HTERT RPE-1 (cell line): Measurements from ENCODE around the gene NCBP2L.

Experiments used
- in situ Hi-C: fragments of 300-500 bp; cut with MboI; formaldehyde crosslinking; loops from 4 replicates; pipeline ENCODE4 v1.14.3; 2020; ENCODE audit warnings: low sequenced_read_pairs

The NCBP2L gene

DNA sequence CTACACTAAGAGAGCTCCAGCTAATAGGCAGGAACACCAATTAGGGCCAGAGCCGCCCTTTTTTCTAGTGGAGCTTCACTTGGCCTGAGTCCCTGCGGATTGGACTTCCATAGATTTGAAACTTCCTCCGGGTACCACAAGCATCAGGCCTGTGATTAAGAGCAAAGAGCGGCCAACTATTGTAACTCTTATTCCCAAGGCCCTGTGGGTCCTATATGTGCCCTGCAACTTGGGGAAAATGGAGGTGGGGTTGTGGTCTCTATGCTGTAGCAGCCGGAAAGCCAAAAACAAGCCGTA lies at the start of gene NCBP2L:
TSS of gene NCBP2L (plus strand) at position 198 of the 297 bp plus-strand sequence. CDS start 16,488 bp downstream, outside the sequence.
- in situ Hi-C loops: no loop called here

DNA sequence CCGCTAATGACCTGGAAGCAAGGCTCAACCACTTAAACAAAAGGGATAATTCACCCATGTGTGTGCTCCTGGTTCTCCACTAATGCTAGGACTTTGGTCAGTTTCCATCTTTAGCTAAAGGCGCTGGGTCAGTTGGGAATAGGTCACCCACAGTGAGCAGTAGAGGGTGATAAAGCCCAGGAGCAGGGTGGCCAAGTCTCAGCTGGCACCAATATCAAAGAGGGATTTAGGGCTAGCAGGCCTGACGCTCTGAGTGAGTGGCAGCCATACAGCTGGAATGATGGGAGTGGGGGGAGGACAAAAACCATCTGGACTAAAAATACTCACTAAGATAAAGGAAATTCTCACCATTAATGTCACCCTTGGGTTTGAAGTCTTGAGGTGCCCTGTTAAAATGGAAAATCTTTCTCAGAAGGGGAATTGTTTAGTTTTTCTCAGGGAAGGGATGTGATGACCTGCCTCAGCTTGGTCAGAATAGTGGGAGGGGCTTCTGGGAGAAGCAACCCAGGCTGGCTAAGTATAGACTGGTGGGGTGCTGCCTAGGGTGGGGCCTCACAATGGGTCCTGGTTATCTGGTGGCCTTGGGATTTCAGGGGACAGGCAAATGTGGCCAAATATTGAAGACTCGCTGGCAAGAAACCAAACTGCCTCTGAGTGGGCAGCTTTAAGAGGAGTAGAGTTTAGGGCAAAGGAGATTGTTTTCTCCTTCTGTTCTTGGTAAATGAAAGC lies 49.0 kb upstream of the NCBP2L start:
- in situ Hi-C loops: no loop called here

DNA sequence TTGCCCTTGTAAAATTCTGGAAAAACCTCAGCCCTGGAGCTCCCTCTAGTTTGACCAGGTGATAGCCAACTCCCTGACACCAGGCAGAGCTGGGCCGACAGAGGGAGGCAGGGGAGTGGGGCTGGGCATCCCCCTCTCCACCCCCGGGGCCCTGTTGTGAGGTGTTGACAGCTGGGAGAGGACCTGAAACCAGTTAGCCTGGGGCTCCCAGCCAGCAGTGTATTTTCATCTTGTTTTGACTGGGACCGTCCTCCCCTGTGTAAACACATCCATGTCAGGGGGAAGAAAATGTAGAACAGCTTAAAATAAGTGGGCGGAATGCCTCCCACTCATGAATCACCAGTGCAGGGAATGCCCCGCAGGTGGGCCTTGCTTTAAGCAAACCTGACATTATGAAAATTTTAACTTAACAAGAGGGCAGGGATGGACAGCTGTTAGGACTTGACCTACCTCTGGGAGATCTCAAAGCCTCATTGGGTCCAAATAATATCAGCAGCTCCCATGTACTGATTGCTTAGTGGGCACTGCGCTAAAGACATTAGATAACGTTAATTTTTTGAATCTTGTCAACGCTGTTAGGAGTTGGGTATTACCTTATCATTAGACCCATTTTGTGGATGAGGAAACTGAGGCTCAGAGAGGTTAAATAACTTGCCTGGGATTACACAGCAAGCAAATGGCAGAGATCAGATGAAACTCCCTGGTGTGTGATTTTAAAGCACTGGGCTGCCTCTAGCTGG lies 47.8 kb upstream of the NCBP2L start:
- in situ Hi-C loops: no loop called here

DNA sequence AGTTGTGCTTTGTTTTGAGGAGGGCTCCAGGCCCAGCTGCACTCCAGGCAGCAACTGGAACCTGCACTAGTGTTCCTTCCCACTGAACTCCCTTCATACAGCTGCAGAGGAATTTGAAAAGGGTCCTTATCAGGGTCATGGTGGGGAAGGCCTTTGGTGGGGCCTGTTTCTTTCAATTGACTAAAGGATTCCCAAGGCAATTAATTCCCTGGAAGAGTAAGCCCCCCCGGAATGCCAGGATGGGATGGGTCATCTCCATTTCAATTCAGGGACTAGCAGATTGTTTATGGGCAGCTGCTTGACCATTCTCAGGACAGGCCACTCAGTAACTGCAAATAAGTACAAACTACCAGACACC lies 47.3 kb upstream of the NCBP2L start:
- in situ Hi-C loops: no loop called here

DNA sequence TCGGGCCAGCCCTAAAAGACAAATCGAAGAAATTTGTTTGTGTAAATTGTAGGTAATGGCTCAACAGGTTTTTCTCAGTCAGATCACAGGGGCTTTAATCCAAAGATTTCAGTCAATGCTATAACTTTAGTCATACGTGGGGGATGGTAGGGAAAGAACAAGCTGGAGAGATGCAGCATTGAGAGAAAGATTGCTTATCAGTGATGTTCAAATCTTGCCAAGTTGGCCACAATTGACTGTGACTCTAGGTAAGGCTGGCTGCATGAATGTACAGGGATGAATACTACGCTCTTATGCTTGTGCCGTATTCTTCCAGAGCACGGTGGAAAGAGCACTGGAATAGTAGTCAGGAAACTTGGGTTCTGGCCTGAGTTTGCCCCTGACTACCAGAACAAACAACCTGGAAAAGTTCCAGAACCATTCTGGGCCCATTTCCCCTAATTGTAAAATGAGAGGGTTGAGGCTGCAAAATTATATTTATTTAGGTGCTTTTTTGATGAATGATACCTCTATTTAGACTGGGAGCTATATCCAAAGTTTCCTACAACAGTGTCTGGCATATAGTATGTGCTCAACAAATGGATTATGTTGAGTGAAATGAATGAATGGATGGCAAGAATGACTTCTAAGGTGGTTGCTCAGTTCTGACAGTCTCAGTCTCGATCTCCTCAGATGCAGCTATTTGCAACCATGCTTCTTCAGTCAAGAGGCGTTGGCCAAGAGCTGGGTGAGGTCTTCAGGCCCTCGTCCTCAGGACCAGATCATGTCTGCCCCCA lies 46.4 kb upstream of the NCBP2L start:
- in situ Hi-C loops: no loop called here

DNA sequence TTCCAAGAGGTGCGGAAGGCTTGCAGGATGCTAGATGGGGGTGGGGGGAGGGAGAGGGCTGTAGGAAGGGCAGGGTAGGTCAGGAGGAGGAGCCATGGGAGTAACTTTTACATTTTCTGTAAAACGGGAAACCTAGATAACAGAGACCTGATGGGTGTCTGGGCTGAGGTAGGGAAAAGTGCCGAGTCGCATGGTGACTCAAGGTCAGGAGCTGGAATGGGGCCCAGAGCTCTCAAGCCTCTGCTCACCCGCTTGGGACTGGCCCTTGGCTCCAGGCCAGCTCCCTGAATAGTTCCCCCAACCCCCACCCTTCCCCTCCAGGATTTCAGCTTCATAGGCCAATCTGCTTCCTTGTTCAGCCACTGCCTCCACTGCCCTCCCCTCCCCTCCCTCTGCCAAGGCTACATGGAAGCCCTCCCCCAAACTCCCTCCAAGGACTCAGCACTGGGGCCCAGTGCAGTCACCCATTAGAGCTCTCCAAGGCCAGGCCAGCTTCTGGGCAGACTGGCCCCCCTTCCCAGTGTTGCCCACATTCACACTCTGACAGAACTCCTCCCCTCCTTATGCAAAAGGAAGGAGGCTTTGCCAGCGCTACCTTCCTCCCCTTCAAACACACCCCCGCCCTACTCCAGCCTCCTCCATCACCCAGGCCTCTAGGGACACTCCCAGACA lies 45.6 kb upstream of the NCBP2L start:
- in situ Hi-C loops: no loop called here

DNA sequence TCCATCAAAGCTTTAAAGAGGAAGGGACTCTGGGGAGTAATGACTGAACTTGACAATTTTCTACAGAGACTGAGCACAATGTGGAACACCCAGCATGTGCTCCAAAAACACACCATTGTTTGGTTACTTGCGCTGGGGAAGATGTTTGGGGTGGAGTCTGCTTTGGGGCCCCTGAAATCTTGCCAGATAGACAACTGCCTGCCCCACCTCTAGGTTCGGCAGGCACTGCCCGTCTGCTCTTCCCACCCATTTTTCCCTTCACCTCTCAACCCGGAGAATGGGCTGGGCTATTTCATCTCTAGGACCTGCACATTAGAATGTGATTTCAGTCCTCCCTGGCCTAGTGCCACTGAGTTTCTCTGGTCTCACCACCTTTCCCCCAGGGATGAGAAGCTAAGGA lies 43.8 kb upstream of the NCBP2L start:
- in situ Hi-C loops: no loop called here

DNA sequence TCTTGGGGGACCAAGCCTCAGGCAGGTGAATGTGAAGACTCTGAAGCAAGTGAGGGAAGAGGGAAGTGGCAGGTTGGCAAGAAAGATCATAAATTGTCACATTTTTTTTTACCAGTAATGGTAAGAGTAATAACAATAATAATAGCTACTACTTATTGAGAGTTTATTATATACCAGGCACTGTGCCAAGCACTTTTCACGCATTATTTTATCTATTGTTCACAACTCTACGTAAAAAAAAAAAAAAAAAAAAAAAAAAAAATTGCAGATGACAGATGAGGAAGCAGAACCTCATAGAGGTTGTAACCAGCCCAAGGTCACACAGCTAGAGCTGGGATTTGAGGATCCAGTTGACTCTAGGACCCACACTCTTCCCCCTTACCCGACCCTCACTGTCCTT lies 42.9 kb upstream of the NCBP2L start:
- in situ Hi-C loops: no loop called here

DNA sequence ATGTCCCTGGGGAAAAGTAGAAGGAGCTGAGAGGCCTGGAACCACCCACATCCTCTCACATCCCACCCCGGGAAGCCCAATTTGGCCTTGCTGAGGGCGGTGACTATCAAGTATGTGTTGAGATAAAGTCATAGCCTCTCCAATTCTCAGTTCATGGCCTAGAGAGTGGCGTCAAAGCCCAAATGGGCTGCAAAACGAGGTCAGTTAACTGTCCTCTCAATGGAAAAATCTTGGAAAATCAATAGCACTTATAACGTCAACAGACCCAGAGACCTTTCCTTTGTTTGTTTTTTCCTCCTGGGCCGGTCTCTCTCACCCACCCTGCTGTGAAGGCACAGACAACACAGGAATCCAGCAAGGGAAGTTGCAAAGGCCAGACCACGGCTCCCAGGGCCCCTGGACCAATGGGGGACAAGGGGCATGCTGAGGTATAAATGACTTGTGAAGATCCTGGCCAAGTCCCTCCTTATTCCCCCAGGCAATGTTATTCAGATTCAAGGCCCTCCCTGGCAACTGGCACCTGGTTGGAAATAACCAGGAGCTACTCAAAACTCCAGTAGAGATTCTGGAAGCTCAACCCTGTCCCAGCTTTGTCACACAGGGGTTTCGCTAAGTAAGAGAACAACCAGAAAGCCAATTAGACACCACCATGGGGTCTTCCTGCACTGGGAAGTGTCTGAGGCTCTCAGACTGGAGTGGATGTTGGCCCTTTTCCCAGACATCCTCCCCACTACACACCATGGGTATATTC lies 40.6 kb upstream of the NCBP2L start:
- in situ Hi-C loops: no loop called here

DNA sequence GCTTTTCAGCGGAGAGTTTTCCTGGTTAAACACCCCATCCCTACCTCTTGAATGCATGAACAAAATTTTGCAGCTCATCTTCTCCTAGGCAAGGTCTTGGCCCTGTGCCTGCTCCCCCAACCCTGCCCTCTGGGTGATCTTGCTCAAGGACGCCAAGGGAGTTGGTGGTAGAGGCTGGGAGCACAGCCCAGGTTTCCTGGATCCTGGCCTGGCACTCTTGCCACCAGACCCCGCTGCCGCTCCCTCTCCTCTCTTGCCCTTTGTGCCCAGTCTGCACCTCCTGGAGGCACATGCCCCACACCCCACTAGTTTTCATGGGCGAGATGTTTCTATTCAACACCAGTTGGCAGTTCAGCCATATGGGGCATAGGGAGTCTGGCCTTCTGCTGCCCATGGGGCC lies 39.3 kb upstream of the NCBP2L start:
- in situ Hi-C loops: no loop called here

DNA sequence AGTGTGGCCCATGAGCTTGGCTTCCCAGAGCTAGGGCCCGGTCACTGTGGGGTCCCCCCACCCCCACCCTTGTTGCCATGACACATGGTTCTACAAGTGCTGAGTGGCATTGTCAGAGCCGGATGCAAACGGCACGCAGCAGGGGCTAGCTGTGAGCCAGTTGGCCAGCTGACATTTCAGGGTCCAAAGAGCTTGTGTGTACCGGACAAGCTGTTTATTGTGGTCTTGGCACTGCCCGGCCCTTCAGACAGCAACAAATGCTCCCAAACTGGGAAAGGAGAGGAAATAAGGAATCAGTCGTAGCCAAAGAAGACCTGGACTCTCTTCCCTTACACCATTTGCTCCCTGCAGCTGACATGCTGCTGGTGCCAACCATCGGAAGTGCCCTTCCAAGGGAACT lies 38.8 kb upstream of the NCBP2L start:
- in situ Hi-C loops: no loop called here

DNA sequence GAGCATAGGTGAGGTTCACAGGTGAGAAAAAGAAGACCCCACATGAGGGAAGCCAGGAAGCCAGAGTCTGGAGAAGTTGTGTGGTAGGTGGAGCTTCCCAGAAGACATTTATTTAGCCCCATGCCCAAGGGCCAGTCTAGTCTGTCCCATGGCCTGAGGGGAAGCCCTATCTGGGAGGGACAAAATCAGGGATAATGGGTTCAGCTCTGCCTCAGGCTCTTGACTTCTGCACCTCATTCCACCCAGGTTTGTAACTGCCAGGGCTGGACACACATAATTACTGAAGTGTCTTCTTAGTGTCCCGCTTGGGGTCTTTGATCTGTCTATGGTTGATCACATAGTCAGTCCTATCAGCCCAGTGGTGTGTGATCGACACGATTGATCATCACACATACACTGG lies 38.0 kb upstream of the NCBP2L start:
- in situ Hi-C loops: no loop called here

DNA sequence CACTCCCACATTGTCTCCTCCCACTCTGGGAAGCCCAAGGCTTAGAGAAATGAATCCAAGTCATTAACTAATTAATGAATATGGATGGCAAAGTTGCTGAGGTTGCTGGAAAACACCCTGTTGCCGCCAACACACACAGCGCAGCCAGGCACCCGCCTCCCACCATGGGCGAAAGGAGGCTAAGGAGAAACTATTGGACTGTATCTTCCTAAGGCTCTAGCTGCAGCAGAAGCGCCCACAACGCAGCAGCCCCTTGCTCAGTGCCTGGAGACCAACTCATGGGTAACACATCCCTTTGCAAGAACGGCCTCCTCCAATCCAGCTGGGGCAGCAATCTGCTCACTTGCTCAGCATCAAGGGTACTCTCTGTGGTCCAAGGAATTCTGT lies 36.1 kb upstream of the NCBP2L start:
- in situ Hi-C loops: no loop called here

DNA sequence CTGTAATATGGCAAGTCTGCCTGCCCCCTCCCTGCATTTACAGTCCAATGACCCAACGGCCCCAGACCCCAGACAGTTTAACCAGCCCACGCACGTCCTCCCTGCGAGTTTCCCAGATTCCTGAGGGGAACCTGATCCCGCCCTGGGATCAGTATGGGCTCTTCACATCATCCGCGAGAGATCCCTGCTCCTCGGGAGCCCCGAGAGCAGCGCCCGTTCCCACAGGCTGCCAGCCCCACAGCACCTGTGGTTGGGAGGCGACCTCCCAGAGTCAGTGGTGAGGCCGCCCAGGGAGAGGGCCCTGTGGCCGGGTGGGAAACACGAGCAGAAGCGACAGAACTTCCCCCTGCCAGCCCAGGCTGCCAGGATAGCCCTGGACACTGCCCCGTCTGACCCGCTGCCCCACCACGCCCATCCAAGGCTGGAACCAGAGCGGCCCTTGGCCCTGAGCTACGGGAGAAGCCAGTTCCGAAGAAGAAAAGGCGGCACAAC lies 34.8 kb upstream of the NCBP2L start:
- in situ Hi-C loops: no loop called here

DNA sequence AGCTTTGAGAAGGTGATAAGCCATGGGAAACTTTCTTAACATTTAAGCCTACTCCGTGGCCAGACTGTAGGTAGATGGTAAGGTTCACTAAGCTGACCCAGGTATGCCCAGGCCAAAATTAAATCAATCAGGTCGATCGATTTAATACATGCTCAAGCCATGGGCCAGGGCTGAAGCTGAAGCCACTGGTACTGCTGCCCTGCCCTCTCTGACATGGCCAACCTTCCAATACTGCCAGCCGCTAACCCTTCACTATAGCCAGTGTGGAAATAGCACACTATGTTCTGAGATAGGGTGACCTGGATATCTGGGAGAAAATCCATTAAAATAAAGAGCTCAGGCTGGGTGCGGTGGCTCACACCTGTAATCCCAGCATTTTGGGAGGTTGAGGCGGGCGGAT lies 33.5 kb upstream of the NCBP2L start:
- in situ Hi-C loops: no loop called here

DNA sequence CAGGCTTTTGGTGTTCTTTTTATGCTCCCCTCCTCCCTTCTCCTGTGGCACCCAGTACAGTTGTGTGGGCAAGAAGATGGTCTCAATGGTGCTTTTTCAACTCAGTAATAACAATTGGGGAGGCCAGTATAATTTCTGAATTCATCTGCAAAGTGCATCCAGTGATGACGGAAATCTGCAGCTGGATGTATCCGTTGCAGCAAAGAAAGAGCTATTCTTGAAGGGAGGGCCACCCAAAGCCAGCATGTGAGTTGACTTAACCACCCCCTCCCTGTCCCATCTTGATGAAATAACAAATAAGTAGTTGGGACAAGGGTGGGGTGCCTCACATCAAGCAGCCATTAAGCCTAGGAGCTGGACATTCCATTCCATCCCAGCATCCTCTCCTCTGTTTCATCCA lies 32.7 kb upstream of the NCBP2L start:
- in situ Hi-C loops: no loop called here

DNA sequence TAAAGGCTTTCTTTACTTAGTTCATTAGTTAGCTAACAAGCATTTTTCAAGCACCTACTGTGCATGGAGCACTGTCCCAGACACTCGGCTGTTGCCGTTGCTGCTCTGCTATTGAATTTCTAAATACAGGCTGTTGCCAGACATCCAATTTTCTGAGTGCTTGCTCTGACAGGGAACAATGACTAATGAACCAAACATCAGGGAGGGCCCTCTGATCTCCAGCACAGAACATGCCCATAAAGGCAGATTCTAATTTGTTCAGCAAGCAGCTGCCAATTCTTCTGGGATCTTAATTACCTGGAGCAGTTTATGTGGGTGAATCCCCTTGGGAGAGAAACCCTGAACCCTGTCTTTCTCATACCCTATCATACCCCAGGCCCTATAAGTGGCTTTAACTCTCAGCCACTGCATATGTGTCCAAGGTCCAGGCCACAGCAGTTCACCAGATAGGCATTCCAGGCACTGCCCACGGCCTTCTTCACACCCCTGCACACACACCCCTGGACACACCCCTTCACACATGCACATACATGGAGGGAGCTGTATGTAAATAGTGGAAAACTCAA lies 29.9 kb upstream of the NCBP2L start:
- in situ Hi-C loops: no loop called here

DNA sequence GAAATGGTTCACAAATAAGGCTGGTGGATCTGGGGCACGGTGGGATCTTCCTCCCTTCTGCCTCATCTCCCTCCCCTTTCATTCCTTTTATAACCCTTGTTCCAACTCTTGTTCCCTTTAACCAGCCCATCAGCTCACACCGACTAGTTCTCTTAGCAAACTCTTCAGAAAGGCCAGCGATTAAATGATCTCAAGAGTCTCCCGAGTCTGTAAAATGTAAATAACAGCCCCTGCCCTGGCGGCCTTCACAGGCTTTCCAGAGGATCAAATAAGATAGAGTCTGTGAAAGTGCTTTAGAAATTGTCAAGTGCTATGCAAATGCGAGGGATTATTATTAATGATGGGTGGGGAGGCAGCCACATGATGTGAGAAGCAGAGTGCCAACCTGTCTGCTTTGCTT lies 29.0 kb upstream of the NCBP2L start:
- in situ Hi-C loops: no loop called here

DNA sequence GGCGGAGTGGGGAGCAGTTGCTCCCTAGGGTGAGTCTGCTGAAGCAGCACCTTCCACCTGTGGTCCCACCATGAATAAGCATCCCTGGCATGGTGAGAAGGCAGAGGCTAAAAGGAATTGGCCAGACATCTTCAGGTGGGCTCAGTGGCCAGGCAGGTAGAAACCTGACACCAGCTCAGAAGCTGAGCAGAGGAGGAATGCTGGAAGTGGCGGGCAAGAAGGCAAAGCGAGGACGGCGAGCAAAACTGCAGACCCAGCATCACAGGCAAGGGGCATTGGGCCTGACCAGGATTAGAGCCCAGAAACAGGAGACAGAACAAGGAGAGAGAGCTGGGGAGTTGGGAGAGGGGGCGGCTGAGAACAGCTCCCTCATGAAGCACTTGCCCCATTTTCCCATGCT lies 27.3 kb upstream of the NCBP2L start:
- in situ Hi-C loops: no loop called here

DNA sequence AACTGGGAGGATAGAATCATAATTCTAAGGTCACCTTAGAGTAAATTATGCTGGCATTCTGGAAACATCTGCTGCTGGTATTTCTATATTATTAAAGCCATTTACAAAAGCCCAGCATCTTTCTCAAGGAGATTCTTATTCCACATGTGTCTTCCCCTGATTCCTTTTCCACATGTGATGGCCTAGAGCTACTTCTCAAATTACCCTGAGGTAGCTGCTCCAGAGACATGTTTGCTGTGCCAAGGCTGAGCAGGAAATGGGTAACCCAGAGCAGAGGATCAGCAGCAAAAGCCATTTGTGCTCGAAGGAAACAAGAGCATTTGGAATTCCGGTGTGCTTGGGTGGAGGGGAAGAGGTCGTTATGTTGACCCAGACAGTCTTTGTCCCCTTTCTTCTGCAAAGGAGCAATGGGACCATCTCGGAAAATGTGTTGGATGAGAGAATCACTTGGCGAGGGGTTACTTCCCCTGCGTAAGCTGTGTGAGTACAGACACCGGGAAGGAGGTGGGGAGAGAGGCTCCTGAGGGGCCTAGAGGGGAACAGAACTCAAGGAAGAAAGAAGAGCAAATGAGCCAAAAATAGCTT lies 26.6 kb upstream of the NCBP2L start:
- in situ Hi-C loops: no loop called here
